ENCODE data around the gene NECTIN1.
"Not testable (repeated sequence)": the region's sequence is repeated elsewhere in the genome, so short reads cannot be mapped to it uniquely, and the experiment has no call there.

The NECTIN1 gene

DNA sequence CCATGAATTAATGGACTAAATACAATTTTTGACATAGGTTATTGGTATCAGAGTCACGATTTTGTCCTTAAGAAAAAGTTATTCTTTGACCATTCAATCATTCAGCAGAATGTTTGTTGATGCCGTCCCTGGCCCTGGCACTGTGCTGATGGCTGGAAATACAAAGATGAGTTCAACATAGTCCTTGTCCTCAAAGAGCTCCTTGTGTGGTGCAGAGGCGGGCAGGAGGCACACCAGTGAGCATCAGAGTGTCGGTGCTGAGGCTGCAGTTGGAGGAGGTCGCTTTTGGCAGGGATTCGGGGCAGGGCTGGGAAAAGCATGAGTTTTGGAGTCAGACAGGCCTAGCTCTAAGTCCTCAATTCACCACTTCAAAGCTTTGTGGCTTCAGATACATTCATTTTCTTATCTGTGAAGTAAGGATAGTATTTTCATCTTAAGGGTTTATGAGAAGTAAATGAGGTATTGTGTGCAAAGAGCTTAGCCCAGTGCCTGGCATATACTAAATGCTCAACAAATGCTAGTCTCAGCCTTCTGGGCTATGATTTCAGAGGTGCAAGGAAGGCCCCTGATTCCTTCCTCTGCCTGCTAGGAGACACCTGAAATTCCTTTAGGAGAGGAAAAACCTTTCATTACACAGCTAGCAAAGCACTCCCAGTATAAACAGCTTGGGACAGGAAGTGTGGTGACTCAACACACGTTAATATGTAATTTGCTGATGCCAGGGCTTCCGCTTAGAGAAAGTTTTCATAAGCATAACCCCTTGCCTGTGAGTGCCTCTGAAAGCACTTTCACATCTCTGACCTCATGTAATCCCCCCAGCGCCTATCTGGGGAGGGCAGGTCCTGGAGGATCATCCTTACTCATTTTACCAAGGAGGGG lies 113.8 kb downstream of the NECTIN1 start:
- FAIRE-seq, result no peak

DNA sequence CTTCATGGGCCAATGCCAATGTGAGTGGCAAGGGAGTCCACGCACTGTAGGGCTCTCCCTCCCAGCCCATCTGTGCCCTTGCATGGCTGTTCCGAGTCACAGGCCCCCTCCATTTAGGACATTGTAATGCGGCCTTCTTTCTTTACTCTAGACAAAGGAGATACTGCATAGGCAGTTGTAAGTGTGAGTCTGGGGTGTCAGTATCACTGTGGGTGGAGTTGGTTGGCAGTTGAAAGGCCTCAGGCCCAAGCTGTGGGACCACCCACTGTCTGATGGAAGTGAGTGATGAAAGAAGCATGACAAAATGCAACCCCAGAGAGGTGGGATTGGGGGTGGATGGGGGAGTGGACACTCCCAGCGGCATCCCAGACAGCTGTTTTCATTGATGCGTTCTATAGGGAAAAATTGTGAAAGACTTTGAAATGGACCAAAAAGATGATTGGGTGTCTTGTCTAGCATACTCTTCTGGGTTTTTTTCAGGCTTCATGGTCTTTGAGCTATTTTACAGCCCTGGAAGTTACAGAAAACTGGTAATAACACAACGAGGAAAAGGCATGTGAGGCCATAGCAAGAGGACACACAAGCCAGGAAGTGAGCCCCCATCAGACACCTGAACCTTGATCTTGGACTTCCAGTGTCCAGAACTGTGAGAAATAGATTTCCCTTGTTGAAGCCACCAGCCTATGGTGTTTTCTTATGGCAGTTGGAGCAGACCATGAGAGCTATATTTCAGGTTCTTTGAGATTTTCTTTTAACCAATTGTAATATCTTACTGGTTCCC lies 114.6 kb downstream of the NECTIN1 start:
- no peak for FAIRE-seq

DNA sequence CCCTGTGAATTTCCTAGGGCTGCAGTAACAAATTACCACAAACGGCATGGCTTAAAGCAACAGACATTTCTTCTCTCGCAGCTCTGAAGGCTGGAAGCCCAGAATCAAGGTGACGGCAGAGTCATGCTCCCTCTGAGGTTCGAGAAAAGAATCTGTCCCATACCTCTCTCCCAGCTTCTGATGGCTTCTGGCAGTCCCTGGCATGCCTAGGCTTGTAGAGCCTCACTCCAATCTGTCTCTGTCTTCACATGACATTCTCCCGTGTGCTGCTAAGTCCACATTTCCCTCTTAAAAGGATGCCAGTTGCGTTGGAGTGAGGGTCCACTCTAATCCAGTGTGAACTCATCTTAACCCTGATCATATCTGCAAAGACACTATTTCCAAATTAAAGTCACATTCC lies 116.2 kb downstream of the NECTIN1 start:
- no peak for FAIRE-seq

DNA sequence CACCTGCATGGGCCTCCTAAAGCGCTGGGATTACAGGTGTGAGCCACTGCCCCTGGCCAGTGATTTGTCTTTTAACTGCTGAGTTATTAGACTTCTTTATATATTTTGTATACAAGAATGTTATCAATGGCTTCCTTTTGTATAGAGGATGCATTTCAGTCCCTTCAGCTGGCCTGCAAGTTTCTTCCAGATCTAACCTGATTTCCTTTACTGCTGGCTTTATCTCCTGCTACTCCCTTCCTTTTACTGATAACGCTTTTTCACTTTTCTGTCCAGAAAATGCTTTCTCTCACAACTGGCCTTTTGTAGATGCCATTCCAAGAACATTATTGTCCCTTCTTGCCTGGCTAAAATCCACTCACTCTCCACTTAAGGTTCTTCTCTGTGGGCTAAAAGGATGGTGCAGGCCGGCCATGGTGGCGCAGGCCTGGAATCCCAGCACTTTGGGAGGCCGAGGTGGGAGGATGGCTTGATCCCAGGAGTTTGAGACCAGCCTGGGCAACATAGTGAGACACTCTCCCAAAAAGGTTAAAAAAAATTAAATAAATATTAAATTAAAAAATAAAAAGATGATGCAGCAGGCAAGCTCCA lies 118.1 kb downstream of the NECTIN1 start:
- FAIRE-seq, result no peak

DNA sequence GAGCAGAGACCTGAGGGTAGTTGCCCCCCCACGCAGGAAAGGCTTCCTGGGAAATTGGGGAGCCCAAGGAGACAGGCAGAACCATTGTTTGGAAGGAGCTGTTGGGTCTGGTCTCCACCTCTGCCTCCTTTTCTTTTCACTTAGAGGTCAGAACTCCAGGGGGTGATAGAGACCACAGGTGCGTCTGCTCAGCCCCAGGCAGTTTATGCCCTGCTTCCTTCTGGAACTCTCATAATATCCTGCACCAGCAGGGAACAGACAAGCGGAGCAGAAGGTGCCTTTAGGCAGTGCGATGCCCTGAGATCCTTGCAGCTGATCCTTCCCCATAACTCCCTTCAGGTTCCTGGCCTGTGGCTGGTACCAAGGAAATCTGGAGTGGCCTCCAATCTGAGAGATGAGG lies 120.2 kb downstream of the NECTIN1 start:
- no peak for FAIRE-seq

DNA sequence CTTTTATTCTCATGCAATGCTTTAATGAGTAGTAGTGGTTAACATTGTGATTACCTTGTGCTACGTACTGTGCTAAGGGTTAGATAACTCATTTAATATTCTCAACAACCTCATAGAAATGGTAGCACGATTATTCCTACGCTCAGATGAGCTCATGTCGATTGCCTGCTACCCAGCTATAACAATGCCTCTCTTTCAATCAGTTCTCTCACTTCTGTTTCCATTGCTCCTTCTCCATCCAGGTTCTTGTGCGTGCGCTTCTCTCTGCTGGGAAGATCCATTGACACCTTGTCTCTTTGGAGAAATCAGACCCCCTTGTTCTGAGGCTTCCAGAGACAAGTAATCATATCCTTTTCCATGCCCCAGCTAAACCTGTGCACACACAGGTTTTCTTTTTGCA lies 120.8 kb downstream of the NECTIN1 start:
- FAIRE-seq, result no peak

DNA sequence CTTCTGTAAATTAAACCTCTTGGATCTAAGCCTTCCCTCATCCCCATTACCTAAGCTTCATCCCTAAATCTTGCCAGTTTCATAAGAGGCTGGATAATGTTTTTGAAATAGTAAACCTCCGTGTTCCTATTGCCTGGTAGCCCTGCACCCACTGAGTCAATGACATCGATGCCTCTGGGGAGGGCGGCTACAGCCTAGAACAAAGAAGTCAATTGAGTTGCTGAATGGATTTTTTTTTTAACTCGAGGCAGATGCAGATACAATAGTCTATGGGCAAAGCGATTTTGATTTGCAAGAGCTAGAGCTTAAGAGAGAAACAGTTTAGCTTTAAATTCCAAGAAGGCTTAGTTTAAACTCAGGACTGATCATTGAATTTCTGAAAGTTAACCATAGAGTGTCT lies 121.3 kb downstream of the NECTIN1 start:
- FAIRE-seq, result no peak

DNA sequence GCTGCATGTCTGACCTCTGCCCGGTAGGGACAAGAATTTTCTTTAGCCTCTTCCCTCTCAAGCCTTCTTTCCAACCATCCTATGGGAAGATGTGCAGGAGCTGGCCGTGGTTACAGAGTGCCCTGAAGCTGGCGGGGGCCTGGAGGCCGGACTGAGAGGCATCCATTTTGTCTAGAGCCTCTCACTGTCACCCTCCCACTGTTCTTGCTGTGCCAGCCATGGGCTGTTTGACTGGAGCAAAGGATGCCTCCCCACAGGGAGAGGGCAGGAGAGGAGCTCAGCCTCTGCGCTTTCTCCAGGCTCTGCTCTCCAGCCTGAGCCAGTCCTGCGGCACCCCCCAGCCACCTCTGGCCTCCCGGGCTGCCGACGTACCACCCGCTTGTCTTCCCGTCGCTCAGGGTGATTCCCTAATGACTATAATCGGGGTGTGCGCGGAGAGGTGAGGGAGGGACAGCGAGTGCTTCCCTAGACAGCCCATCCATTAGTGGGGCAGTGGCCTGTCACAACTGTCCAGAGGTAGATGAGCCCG lies 123.8 kb downstream of the NECTIN1 start:
- FAIRE-seq, result no peak

DNA sequence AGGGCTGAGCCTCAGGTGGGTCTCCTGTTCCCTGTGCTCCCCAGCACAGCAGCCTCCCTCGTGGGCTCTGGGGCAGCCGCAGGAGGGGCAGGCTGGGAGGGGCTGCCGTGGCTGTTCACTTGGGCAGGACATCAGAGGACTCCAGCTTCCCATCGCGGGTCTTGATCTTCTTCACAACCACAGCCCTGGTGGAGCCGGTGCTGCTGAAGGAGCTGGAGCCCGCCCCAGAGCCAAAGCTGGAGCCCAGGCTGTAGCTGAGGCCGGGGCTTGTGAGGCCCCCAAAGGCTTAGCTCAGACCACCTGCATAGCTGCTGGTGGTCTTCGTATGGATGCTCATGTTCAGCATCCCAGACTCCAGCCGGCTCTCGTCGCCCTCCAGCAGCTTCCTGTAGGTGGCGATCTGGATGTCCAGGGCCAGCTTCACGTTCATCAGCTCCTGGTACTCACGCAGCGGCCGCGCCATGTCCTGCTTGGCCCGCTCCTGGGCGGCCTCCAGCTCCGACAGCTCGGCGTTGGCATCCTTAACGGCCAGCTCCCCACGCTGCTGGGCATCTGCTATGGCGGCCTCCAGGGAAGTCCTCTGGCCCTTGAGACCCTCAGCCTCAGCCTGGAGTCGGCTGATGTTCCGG lies 126.1 kb downstream of the NECTIN1 start:
- no peak for FAIRE-seq

DNA sequence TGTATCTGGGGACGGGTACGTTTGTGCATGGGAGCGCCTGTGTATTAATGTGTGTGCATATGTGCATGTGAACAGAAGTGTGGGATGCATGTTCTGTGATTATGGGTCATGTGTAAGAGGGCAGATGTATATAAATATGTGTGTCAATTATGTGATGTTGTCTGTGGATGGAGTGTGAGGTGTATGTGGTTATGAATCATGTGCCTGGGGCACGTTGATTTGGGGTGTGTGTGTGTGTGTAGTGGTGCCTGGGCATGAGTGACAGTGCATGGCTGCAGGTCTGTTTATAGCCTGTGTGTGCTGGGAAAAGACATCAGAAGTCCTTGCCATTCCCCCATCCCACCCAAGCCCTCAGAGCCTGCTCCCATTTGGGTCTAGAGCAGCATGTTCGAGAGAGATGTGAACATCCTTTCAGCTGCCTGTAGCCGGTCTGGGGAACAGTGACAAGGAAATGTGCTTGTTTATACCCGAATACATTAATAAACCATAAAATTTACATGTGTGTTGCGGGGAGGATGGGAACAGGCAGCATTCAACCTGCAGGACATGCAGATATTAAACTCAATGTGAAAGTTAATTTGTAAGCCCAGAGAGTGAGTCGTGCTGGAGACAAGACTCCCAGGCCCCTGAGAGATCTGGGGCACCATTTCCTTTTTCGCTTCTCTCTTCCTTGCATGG lies 129.0 kb downstream of the NECTIN1 start:
- FAIRE-seq, result no peak

DNA sequence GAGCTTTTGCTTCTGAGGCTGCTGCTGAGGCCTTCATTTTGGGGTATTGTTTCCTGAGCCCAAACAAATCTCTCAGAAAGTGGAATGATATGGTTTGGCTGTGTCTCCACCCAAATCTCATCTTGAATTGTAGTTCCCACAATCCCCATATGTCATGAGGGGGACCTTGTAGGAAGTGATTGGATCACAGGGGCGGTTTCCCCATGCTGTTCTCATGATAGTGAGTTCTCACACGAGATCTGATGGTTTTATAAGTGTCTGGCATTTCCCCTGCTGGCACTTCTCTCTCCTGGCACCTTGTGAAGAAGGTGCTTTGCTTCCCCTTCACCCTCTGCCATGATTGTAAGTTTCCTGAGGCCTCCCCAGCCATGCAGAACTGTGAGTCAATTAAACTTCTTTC lies 133.1 kb downstream of the NECTIN1 start:
- not testable (repeated sequence) for FAIRE-seq

DNA sequence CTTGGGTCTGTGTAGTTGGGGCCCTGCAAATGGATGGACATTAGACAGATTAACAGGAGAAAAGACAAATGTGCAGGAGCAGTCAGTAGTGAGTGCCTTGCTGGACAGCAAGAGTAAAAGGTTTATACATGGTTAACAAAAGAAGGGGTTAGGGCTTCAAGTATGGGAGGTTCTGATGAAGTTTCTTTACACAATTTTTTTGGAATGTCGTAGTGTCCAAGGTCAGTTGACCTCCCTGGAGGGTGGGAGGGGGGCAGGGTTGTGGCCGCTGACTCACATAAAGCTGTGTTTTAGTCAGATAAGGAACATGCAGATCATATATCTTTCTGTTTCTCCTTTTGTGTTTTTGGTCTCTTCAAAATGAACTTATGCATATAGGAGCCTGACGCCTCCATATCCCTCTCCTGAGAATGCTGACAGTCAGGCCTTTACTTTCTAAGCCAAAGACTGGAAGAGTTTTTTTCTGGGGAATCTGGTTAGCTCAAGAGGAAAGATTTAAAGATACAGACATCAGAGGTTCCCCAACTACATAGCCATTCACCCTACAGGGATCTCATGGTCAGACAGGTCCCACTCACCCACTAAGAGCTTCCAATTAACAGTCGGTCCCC lies 134.3 kb downstream of the NECTIN1 start:
- no peak for FAIRE-seq

DNA sequence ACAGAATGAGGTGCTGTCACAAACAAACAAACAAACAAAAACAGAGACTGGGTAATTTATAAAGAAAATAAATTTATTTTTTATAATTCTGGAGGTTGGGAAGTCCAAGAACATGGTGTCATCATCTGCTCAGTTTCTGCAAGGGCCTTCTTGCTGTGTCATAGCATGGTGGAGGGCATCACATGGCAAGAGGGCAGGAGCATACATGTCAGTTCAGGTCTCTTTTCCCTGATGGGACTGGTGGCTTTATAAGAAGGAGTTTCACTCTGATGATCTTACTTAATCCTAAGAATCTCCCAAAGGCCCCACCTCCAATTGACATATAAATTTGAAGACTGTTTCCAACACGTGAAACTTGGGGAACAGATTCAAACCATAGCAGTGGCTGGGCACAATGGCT lies 135.7 kb downstream of the NECTIN1 start:
- no peak for FAIRE-seq

DNA sequence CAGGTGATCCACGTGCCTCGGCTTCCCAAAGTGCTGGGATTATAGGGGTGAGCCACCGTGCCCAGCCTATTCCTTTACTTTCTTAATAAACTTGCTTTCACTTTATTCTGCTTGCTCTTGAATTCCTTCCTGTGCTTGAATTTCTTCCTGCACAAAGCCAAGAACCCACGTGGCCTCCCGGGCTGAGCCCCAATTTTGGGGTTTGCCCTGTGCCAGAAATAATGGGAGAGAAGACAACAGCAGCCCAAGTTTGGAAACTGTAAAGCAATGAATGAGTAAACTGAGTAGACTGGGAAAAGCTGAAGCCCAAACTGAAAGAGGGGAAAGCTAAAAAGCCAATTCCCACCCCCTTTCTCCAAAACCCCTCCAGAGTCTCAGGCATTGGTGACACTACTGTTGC lies 136.4 kb downstream of the NECTIN1 start:
- FAIRE-seq, result no peak

DNA sequence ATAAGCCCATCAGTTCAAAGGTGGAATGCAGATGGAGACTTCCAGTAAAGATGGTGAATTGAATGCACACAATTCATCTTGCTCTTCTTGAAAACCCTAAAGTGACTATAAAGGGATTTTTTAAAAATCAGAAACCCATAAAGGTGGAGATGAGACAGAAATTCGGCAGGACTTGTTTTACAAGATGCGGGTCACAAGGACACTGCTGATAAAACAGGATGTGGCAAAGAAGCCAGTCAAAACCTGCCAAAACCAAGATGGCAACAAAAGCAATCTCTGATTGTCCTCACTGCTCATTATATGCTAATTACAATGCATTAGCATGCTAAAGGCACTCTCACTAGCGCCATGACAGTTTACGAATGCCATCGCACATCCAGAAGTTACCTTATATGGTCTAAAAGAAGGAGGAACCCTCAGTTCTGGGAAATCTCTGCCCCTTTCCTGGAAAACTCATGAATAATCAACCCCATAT lies 137.1 kb downstream of the NECTIN1 start:
- no peak for FAIRE-seq

DNA sequence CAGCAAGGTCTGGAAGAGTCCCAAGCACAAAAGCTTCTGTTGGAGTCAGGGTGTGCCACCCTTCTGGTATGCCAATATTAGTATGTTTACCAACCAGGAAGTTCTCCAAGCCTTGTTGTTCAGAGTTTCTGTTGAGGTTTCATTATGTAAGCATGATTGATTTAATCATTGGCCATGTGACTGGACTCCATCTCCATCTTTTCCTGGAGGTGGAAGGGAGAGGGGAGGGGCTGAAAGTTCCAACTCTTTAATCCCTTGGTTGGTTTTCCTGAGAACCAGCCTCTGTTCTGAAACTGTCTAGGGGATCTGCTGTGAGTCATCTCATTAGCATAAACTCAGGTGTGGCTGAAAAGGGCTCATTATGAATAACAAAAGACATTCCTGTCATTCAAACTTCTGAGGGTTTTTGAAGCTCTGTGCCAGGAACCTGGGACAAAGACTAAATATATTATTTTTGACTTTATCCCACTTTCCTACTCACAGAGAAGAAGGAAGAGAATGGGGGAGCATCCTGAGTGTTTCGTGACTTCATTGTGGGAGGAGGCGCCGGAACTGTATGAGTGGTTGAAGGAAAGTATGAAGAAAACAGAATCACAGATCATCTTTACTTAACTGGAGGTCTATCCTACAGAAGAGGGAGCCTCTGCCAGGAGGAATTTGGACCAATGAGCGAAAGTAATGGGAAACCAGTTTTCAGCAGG lies 138.2 kb downstream of the NECTIN1 start:
- no peak for FAIRE-seq

DNA sequence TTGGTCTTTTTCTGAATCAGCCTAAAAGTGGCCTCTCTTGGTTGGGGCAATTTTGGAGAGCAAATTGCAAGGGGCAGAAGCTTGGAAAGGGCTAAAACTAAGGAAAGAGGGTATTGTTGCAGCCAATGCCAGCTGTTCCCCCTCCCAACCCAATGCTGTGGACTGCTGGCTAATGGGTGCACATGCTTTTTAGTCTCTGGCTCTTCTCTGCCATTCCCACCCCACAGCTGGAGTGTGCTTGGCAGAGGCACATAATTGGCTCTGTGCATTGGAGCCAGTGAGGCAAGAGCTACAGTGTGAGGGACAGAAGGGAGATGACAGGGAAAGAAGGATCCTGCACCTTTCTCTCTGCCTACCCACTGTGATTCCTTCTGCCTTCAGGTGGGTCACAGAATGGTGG lies 140.0 kb downstream of the NECTIN1 start:
- FAIRE-seq, result no peak
